ENCODE data around the gene ADAMTS14.

- TF ChIP-seq CTCF (IDR thresholded peaks at IDR 0.05) (no peak), POLR2A (IDR thresholded peaks at IDR 0.05) (no peak)
Observed at GRCh38 chr10:70736525-70736924, 64.2 kb downstream of the ADAMTS14 start.

Data from body of pancreas (tissue), 4 donors.